ENCODE data around the gene B4GALNT4.
"Not testable (repeated sequence)": the region's sequence is repeated elsewhere in the genome, so short reads cannot be mapped to it uniquely, and the experiment has no call there.

The B4GALNT4 gene

DNA sequence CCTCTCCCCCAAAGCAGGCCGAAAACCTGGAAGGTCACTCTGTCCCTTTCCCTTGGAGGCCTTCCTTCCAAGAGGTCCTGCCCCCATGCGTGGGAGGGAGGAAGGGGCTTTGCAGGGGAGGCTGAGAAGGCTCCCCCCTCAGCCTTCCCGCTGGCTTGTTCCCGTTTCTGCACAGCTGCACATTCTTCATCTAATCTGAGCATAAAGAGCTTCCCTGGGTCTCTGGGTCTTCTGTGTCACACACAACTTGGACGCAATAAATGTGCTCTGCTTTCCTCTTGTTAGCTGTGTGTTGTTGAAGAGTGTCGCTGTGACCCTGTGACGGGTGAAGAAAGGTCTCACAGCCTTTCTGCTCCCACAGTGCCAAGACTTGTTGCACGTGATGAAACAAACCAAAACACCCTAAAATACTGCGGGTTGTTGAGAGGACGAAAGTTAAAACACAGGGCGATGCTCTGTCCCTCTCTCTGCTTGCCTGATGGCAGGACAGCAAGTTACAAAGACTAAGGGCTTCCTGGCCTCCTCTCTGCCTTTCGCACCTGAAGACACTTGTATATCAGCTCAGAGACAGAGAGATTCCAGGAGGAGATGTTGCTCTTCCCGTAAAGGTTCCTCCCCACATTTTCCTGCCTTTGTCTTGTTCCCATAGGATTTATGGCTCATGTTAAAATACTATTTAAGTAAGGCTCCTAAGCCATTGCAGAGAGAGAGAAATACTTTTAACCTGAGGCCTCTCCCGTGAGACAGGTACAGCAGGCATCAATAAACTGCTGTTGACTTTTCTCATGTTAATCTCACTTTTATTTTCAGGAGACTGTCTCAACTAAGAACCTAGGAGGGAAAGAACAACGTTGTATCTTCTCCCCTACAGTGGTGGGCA, 33.3 kb upstream of the B4GALNT4 start:
- DNase-seq: no peak

- no peak for DNase-seq
These were observed 32.6 kb upstream of the B4GALNT4 start for GRCh38 chr11:336659-337198.

DNA sequence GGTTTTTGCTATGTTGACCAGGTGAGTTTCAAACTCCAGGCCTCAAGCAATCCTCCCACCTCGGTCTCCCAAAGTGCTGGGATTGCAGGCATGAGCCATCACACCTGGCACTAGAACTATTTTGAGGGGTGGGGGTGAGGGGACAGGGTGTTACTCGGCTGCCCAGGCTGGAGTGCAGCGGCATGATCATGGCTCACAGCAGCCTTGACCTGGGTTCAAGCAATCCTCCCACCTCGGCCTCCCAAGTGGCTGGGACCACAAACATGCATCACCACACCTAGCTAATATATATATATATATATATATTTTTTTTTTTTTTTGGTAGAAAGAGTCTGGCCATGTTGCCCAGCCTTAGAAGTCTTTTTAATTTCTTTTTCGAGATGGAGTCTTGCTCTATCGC, 31.6 kb upstream of the B4GALNT4 start:
- no peak for DNase-seq

GRCh38 chr11:339963-340362, 29.3 kb upstream of the B4GALNT4 start:
- DNase-seq: no peak

DNA sequence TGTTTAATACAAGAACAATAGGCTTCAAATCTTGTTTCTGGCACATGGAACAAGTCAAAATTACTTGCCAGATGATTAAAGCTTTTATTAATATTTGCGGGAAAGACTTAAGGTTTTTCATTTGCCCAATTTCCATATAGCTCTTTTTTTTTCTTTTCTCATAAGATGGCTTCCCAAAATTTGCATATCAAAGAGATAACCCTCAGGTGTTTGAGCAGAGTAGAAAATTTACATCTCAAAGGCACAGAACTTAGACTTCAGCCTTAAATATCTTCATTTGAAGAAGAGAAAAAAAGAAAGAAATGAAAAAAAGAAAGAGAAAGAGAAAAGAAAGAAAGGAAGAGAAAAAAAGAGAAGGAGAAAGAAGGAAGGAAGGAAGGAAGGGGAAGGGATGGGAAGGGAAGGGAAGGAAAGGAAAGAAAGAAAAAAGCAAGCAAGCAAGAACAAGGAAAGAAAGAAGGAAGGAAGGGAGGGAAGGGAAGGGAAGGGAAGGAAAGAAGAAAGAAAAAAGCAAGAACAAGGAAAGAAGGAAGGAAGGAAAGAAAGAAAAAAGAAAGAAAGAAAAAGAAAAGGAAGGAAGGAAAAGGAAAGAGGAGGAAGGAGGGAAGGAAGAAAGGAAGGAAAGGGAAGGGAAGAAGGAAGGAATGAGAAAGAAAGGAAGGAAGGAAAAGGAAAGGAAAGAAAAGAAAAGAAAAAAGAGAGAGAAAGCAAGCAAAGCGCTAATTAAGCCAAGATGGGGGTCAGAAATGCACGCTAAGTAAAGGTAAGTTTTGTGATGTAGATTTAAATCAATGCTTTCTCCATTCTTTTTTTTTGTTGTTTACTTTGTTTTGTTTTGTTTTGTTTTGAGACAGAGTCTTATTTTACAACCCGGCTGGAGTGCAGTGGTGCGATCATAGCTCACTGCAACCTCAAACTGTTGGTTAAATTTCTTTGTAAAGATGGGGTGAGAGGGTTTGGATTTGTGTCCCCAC, 28.5 kb upstream of the B4GALNT4 start:
- DNase-seq: no peak

- DNase-seq: no peak
These were observed 27.0 kb upstream of the B4GALNT4 start for GRCh38 chr11:342328-342727.

DNA sequence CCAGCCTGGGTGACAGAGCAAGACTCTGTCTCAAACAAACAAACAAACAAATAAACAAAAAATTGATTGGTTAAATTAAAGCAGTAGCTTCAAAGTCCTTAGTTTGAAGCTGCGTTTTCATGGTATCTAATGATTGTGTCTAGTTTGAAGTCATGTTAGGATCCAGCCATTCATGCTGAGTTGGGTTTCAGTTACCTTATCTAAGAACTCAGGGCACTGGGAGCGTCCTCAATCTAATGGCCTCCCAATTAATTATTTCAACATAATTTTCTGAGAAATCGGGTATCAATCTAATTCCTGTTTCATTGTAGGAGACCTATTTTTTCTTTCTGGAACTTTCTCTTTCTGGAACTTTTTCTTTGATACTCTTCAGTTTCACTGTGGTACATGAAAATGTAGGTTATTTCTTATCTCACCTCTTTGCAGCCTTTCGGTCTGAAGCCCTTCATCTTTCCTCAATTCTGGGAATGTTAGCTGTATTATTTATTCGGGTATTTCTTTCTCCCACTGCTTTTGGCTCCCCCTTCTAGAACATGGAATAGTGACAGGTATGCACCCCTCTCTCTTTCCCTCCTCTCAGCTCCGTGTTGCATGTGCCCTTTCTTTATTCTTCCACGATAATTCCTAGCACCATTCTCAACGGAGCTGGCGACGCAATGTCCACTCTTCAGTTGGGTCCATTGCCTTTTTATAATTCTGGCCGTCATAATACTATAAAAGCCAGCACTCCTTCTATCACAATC, 24.3 kb upstream of the B4GALNT4 start:
- no peak for DNase-seq

DNA sequence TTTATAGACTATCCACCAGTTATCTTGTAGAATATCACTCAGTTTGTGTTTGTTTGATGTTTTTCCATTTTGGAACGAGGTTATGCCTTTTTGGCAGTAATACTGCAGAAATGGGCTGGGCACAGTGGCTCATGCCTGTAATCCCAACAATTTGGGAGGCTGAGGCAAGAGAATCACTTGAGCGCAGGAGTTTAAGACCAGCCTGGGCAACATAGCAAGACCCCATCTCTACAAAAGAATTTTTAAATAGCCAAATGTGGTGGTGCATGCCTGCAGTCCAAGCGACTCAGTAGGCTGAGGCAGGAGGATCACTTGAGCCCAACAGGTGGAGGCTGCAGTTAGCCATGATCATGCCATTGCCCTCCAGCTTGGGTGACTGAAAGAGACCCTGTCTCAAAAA, 22.8 kb upstream of the B4GALNT4 start:
- DNase-seq: no peak

GRCh38 chr11:349270-349954, 19.9 kb upstream of the B4GALNT4 start:
- not testable (repeated sequence) for DNase-seq

- DNase-seq: not testable (repeated sequence)
These were observed 19.1 kb upstream of the B4GALNT4 start for GRCh38 chr11:350033-350722.

DNA sequence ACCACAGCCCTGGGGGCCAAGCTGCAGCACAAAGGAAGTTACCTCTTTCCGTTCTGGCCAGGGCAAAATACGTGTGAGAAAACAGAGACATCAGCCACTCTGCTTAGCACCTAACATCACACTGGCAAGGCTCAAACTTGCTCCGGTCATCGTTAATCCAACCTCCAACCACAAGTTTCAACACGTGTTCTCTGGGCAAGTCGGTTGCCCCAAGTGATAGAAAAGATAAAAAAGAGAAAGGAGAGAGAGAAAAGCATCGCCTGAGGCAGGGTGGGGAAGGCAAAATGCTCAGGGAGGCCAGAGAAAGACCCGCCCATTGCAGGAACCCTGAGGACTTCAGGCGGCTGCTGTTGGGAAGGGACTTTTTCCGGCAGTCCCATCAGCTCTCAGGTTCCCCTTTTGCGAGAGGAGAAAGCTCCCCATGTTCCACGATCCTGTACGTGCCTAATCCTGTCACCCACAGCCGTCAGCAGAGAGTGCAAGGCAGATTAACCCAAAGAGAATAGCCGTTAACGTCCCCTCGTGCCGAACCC, 18.5 kb upstream of the B4GALNT4 start:
- DNase-seq: no peak

DNA sequence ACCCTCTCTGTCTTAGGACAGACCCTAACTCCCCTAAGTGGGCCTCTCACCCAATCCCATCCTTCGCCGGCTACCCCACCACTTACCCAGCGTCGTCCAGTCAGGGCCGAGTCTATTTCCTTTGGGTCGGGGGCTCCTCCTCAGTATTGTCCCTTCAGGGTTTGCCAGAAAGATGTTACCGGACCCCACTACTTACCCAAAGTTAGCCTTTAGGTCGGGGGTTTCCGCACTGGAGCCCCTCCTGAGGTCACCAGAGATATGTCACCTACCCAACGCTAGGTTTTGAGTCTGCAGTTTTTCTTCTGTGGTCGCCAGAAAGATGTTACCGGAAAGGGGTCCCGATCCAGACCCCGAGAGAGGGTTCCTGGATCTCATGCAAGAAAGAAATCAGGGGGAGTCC, 17.9 kb upstream of the B4GALNT4 start:
- DNase-seq: no peak

- no peak for DNase-seq
These were observed 16.8 kb upstream of the B4GALNT4 start for GRCh38 chr11:352456-353031.

DNA sequence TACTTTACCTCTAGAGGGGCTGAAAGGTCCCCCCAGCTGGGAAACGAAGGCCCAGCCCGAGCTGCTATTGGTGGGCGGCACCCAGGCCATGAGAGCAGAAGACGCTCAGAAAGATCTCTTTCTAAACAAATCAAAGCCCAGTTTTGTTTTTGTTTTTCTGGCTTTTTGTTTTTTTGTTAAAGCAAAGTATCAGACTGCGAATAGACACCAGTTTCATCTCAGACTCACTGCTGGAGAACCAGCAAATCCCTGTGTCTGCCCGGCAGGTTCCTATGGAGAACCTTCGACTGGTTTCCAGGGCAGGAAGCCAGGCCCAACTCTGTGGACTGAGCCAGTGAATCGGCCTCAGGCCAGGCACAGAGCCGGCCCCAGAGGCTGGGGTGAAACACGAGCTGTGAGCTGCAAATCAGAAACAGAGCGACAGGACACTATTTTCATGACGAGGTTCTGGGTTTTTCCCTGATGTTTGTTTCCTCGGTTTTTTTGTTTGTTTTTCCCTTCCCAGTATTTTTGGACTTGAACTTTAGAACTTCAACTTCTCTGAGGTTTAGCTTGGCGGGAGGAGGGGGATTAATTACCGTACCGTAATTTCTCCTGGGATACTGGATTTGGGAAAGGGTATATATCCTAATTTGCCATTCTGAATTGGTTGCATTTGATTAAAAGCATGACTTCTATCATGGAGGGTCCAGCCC, 16.0 kb upstream of the B4GALNT4 start:
- no peak for DNase-seq

DNA sequence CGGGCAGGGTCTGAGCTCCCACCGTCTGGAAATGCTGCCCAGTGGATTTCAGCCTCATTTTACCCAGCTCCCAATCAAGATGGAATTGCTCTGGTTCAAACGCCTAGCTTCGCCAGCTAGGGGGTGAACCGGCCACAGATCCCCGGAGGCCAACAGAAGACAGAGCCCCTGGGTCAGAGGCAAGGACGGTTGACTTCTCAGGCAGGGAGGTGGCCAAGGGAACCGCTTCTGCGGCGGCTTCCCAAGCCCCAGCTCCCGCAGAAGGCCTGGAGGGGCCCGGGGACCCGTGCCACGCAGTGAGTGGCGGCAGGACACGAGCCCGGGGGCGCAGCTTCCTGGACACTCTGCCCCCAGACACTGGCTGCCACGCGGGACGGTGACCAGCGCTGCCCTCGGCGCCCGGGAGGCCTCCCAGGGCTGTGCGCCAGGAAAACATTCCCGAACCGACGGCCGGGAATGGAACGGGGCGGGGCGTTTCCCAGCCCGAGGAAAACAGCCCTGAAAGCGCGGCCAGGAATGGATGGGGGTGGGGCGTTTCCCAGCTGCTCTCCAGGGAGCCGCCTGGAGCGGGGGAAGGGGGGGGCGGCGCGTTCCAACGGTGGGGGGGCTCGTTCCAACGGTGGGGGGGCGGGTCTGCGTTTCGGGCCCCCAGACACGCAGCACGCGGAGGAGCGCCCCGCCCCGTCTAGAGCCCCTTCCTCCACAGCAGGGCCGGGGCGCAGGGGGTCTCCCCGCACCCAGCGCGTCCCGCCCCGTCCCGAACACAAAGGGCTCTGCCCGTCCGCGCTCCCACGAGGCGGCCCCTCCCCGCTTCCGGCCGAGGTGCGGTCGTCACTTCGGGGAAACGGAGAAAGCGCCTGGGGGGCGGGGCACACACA, 13.5 kb upstream of the B4GALNT4 start:
- no peak for DNase-seq

- DNase-seq: no peak
These were observed 12.7 kb upstream of the B4GALNT4 start for GRCh38 chr11:356610-357009.

DNA sequence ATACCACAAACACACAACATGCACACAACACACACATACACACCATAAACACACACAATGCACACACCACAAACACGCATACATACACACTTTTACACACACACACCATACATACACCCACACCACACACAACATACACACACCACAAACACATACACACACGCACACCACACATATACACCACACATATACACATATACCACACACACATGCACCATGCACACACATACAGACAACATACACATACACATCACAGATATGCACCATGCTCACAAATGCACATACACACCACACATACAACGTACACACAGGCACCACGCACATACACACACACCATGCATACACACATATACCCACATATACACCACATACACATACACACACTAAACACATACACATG, 11.7 kb upstream of the B4GALNT4 start:
- DNase-seq: no peak

DNA sequence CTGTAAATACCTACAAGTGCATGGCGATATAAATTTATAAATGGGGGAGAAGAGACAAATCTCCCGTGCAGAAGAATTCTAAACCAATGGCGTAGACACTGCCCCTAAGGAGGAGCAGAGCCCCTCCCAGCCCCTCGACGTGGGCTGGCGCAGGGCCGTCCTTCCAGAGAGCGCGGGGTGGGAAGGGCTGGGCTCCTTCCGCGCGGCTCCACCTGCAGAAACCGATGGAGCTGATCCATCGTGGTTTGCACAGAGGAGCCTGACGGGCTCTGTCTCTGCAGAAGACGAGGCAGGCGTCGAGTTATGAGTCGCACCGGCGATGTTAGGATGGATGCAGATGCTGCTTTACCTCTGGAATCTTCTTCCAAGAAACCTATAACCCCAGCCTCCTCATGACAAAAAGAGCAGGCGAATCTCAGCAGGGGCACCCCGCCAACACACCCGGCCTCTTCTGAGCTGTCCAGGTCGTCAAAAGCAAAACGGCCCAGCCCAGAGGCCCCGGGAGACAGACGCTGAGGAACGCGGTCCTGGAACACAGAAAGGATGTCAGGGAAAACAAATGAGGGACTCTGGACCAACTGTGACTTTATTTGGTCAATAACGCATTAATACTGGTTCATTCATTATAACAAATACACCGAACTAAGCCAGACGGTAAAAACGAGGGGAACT, 11.0 kb upstream of the B4GALNT4 start:
- no peak for DNase-seq

Measured in NCI-H1092 treated with DMSO at 0.1 percent for 48 hours (cell line).